MM.1S (cell line): ENCODE measurements around the gene PHF12.
A peak's percentile ranks its signal among the peaks of the same experiment; 100 is the strongest.

Source experiments
- DNase-seq: peaks from one replicate; pipeline ENCODE4 v3.0.0-alpha.2; 2015
- H2AFZ ChIP-seq: fragments of 300-600 bp; sonication (generic); 2 replicates; pipeline ENCODE4 v1.6.0; 2016; ENCODE audit warnings: antibody characterized with exemption, low read length
- H3F3A ChIP-seq: fragments of 300-600 bp; sonication (generic); 2 replicates; pipeline ENCODE4 v1.6.1; 2016; ENCODE audit warnings: mild to moderate bottlenecking, antibody characterized with exemption, low read length, moderate library complexity, mixed read lengths; ENCODE audit not compliant: insufficient read depth
- H3K27ac ChIP-seq: fragments of 300-600 bp; sonication (generic); 2 replicates; pipeline ENCODE4 v1.5.1; 2016; ENCODE audit warnings: mild to moderate bottlenecking, low read length
- H3K27me3 ChIP-seq: fragments of 300-600 bp; sonication (generic); replicated peaks from 2 replicates; pipeline ENCODE4 v1.6.0; 2016; ENCODE audit warnings: low read length; ENCODE audit not compliant: insufficient read depth
- H3K36me3 ChIP-seq: fragments of 300-600 bp; sonication (generic); replicated peaks from 2 replicates; pipeline ENCODE4 v1.6.1; 2016; ENCODE audit warnings: mild to moderate bottlenecking, low read length, mixed read lengths; ENCODE audit not compliant: insufficient read depth
- H3K4me1 ChIP-seq: fragments of 300-600 bp; sonication (generic); 2 replicates; pipeline ENCODE4 v1.6.1; 2016; ENCODE audit warnings: low read length, mixed read lengths
- H3K4me2 ChIP-seq: fragments of 300-600 bp; sonication (generic); 2 replicates; pipeline ENCODE4 v1.6.0; 2016; ENCODE audit warnings: low read depth, low read length
- H3K4me3 ChIP-seq: fragments of 300-600 bp; sonication (generic); 2 replicates; pipeline ENCODE4 v1.5.1; 2016; ENCODE audit warnings: low read length, mixed read lengths
- H3K79me2 ChIP-seq: fragments of 300-600 bp; sonication (generic); 2 replicates; pipeline ENCODE4 v1.6.1; 2016; ENCODE audit warnings: mixed run types, low read length, mixed read lengths
- H3K9ac ChIP-seq: fragments of 300-600 bp; sonication (generic); 2 replicates; pipeline ENCODE4 v1.6.1; 2016; ENCODE audit warnings: low read length, mixed read lengths
- H3K9me2 ChIP-seq: fragments of 300-600 bp; sonication (generic); replicated peaks from 2 replicates; pipeline ENCODE4 v1.6.1; 2016; ENCODE audit warnings: mild to moderate bottlenecking, low read length, mixed read lengths; ENCODE audit not compliant: insufficient read depth
- H3K9me3 ChIP-seq: fragments of 300-600 bp; sonication (generic); replicated peaks from 2 replicates; pipeline ENCODE4 v1.6.1; 2016; ENCODE audit warnings: mild to moderate bottlenecking, low read length, mixed read lengths; ENCODE audit not compliant: insufficient read depth
- H4K20me1 ChIP-seq: fragments of 300-600 bp; sonication (generic); 2 replicates; pipeline ENCODE4 v1.6.1; 2016; ENCODE audit warnings: mild to moderate bottlenecking, low read length, moderate library complexity, mixed read lengths; ENCODE audit not compliant: insufficient read depth
- EZH2 ChIP-seq: fragments of 300-600 bp; sonication (generic); optimal IDR thresholded peaks from 2 replicates; pipeline ENCODE3; 2017; ENCODE audit warnings: low read depth, mild to moderate bottlenecking, antibody characterized with exemption, low read length, mixed read lengths
- EZH2phosphoT487 ChIP-seq: fragments of 300-600 bp; sonication (generic); IDR thresholded peaks from 2 replicates; pipeline ENCODE4 v1.6.1; 2018; ENCODE audit warnings: antibody characterized with exemption, low read length
- TF ChIP-seq, protein P1 (sequence below): fragments of 300-600 bp; sonication (generic); IDR thresholded peaks from 2 replicates; pipeline ENCODE4 v1.5.1; 2016; ENCODE audit warnings: antibody characterized with exemption, low read length, mixed read lengths

Gene PHF12

GRCh38 chr17:28951991-28952975 is 965 bp upstream of the PHF12 start:
- Histone ChIP-seq H3K79me2 (peaks cover 39% of the 10 kb centered on the region), H3K4me2 (peak overlapping the region; percentile 93), H3K27ac (peak overlapping the region; percentile 90), H3K36me3 (no peaks in the 10 kb centered on the region), H3K9me2 (no peaks in the 10 kb centered on the region), H2AFZ (peak overlapping the region; percentile 91), H4K20me1 (no peaks in the 10 kb centered on the region), H3K4me1 (peaks cover 20% of the 10 kb centered on the region), H3K9ac (peak overlapping the region; percentile 67), H3K9me3 (no peaks in the 10 kb centered on the region), H3K4me3 (peak overlapping the region; percentile 75), H3F3A (peaks cover 33% of the 10 kb centered on the region), H3K27me3 (no peaks in the 10 kb centered on the region)
- no peak for TF ChIP-seq EZH2phosphoT487
- no peak for TF ChIP-seq EZH2
- TF ChIP-seq, protein P1, sequence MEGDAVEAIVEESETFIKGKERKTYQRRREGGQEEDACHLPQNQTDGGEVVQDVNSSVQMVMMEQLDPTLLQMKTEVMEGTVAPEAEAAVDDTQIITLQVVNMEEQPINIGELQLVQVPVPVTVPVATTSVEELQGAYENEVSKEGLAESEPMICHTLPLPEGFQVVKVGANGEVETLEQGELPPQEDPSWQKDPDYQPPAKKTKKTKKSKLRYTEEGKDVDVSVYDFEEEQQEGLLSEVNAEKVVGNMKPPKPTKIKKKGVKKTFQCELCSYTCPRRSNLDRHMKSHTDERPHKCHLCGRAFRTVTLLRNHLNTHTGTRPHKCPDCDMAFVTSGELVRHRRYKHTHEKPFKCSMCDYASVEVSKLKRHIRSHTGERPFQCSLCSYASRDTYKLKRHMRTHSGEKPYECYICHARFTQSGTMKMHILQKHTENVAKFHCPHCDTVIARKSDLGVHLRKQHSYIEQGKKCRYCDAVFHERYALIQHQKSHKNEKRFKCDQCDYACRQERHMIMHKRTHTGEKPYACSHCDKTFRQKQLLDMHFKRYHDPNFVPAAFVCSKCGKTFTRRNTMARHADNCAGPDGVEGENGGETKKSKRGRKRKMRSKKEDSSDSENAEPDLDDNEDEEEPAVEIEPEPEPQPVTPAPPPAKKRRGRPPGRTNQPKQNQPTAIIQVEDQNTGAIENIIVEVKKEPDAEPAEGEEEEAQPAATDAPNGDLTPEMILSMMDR = no peak
- peak; percentile 99 for DNase-seq

DNA sequence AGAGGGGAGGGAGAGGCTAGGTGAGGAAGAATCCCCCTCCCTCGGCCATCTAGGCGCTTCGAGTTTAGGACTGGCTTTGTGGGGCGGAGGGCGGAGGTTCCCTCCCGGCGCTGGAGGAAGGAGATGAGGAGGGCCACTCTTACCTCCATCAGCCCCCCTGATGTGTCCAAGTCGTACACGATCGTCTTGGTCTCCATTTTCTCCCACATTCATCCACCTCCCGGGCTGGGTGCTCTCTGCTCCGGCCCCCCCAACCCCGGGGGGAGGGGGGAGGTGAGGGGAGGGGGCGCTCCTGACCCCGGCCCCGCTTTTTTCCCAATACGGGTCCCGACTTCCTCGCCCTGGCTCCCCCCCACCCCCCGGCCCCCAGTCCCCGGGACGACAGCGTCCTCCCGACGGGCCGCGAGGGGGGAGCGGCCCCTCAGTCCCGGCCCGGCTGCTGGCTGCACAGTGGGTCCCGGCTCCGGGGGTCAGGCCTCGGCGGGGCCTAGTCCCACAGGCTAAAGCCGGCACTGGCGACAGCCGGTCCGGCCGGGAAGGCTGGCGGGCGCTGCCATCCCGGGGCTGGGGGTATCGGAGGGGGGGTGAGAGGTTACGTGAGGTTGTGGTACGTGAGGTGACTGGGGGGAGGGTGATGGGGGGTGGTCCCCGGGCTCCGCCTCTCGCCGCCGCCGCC is 428 bp downstream of the PHF12 start:
- Histone ChIP-seq H3K4me3 (peak overlapping the region; percentile 88), H3K4me2 (peak overlapping the region; percentile 81), H3K9ac (peak overlapping the region; percentile 73), H3K27ac (peak overlapping the region; percentile 54; the same call in 1 of the 2 replicates), H3K79me2 (peaks cover 53% of the 10 kb centered on the region), H3K9me3 (no peaks in the 10 kb centered on the region), H3K27me3 (no peaks in the 10 kb centered on the region), H3K4me1 (peaks cover 20% of the 10 kb centered on the region), H3F3A (peaks cover 33% of the 10 kb centered on the region), H2AFZ (0 out of 2 replicates have a peak overlapping the region, but pooled peaks have one; percentile 70), H3K36me3 (no peaks in the 10 kb centered on the region), H3K9me2 (no peaks in the 10 kb centered on the region), H4K20me1 (no peaks in the 10 kb centered on the region)
- DNase-seq = no peak
- TF ChIP-seq, protein P1 = no peak
- TF ChIP-seq EZH2phosphoT487 = no peak
- TF ChIP-seq EZH2 = no peak

DNA sequence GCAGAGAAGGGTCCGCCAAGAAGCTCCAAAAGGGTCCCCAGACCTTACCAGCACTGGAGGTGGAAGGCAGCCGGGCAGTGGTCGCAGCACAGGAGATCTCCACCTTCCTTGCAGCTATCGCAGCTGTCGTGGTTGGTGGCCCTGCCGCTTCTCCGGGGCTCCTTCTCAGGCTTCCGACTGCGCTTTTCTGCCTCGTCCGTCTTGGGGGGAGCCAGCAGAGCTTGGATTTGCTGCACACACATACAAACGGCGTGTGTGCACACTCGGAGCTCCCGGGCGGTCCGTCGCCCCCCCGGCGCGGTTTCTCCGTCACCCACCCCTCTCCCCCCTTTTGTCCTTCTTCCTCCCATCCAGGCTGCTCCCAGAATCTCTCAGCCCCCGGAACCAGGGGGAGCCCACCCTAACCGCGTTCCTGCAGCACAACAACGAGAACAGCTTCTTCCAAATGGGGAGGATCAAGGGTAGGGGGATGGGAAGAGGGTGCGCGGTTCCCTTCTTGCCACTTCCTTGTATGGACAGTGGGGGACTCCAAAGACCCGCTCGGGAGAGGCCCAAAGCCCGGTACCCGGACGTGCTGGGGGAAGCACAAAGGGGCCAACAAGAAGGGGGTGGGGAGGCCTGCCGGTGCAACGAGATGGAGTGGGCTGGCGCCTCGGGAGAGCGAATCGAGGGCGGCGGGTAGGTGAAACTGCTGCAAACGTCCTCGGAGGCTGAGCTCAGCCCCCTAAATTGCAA is 1.1 kb downstream of the PHF12 start:
- Histone ChIP-seq H2AFZ (peak overlapping the region; percentile 70), H3K4me3 (peak overlapping the region; percentile 88)

More for the DNA sequence above, 1.1 kb downstream of the PHF12 start:
- Histone ChIP-seq H3K9ac (peak overlapping the region; percentile 73), H3K4me1 (peaks cover 20% of the 10 kb centered on the region), H3K9me3 (no peaks in the 10 kb centered on the region), H3K79me2 (peaks cover 60% of the 10 kb centered on the region), H3F3A (peaks cover 33% of the 10 kb centered on the region), H3K27me3 (no peaks in the 10 kb centered on the region), H3K27ac (peak overlapping the region; percentile 54; the same call in 1 of the 2 replicates), H3K36me3 (no peaks in the 10 kb centered on the region), H4K20me1 (peaks cover 4% of the 10 kb centered on the region), H3K4me2 (peak overlapping the region; percentile 81), H3K9me2 (no peaks in the 10 kb centered on the region)
- peak; percentile 31 for DNase-seq
- TF ChIP-seq, protein P1 = no peak
- no peak for TF ChIP-seq EZH2phosphoT487
- no peak for TF ChIP-seq EZH2
